GM19193 (cell line): ENCODE data around the gene TAC4.

ENCODE experiments used
- POLR2A ChIP-seq: IDR thresholded peaks from 4 replicates; pipeline ENCODE4 v1.6.1; 2011; ENCODE audit not compliant: insufficient read depth, insufficient read length; ENCODE audit errors: extremely low read depth

TAC4 gene

GRCh38 chr17:49880291-49881053 lies 32.6 kb upstream of the TAC4 start:
- TF ChIP-seq POLR2A = no peak

GRCh38 chr17:49878931-49879904 lies 31.3 kb upstream of the TAC4 start:
- TF ChIP-seq POLR2A = no peak

- TF ChIP-seq POLR2A = no peak
Measured at GRCh38 chr17:49875685-49876084, 27.8 kb upstream of the TAC4 start.

- no peak for TF ChIP-seq POLR2A
Measured at GRCh38 chr17:49874911-49875310, 27.0 kb upstream of the TAC4 start.

GRCh38 chr17:49873926-49874325 lies 26.1 kb upstream of the TAC4 start:
- TF ChIP-seq POLR2A = no peak

- TF ChIP-seq POLR2A = no peak
Measured at GRCh38 chr17:49873466-49873865, 25.6 kb upstream of the TAC4 start.

GRCh38 chr17:49872754-49873377 lies 25.0 kb upstream of the TAC4 start:
- no peak for TF ChIP-seq POLR2A

GRCh38 chr17:49871211-49871610 lies 23.3 kb upstream of the TAC4 start:
- no peak for TF ChIP-seq POLR2A

GRCh38 chr17:49870298-49870697 lies 22.4 kb upstream of the TAC4 start:
- no peak for TF ChIP-seq POLR2A

GRCh38 chr17:49869038-49869374 lies 21.1 kb upstream of the TAC4 start:
- no peak for TF ChIP-seq POLR2A

- no peak for TF ChIP-seq POLR2A
Measured at GRCh38 chr17:49866882-49867413, 19.1 kb upstream of the TAC4 start.

- no peak for TF ChIP-seq POLR2A
Measured at GRCh38 chr17:49866019-49866380, 18.1 kb upstream of the TAC4 start.

GRCh38 chr17:49862781-49863331 lies 15.0 kb upstream of the TAC4 start:
- TF ChIP-seq POLR2A = no peak

- TF ChIP-seq POLR2A = no peak
Measured at GRCh38 chr17:49861150-49861884, 13.4 kb upstream of the TAC4 start.
